Calu3 (cell line): ENCODE data around the gene KLF15. TPM values are rescaled to one million over a fixed set of nuclear protein-coding genes. Genes with fewer than 3 reads are reported as not detected.

Experiments
- BruUV-seq: library from RNA; stranded (reverse); fragments of 400-500 nt; replicated peaks from 2 replicates; lab custom pipeline; 2021; lab: Mats Ljungman, UMichigan
- CTCF ChIA-PET: fragments of 300-600 bp; sonication (Branson Sonifier 250); formaldehyde crosslinking; loops from one replicate; lab custom pipeline; 2022; ENCODE audit warnings: antibody characterized with exemption; lab: Charles Lee
- DNase-seq: peaks from one replicate; pipeline ENCODE4 v3.0.0; 2022
- H3K27ac Mint-ChIP-seq: one replicate; pipeline ENCODE4 v1.8.0; 2022; ENCODE audit warnings: mixed read lengths; ENCODE audit not compliant: unreplicated experiment
- H3K27me3 Mint-ChIP-seq: one replicate; pipeline ENCODE4 v1.8.0; 2022; ENCODE audit warnings: mixed read lengths; ENCODE audit not compliant: unreplicated experiment
- H3K36me3 Mint-ChIP-seq: one replicate; pipeline ENCODE4 v1.8.0; 2022; ENCODE audit warnings: mild to moderate bottlenecking, moderate library complexity, mixed read lengths; ENCODE audit not compliant: insufficient read depth, unreplicated experiment
- H3K4me1 Mint-ChIP-seq: one replicate; pipeline ENCODE4 v1.8.0; 2022; ENCODE audit warnings: mild to moderate bottlenecking, low read depth, mixed read lengths; ENCODE audit not compliant: unreplicated experiment
- H3K4me3 Mint-ChIP-seq: one replicate; pipeline ENCODE4 v1.8.0; 2022; ENCODE audit warnings: mild to moderate bottlenecking, low read depth, moderate library complexity, mixed read lengths; ENCODE audit not compliant: unreplicated experiment
- H3K9me3 Mint-ChIP-seq: one replicate; pipeline ENCODE4 v1.8.0; 2022; ENCODE audit warnings: low read depth, mixed read lengths; ENCODE audit not compliant: unreplicated experiment
- CTCF ChIP-seq: fragments of 200-600 bp; IDR thresholded peaks from one replicate; pipeline ENCODE4 v1.8.0; 2022; ENCODE audit warnings: antibody characterized with exemption; ENCODE audit not compliant: unreplicated experiment
- intact Hi-C: fragments of 100-400 bp; cut with micrococcal nuclease; formaldehyde crosslinking; loops from one replicate; pipeline ENCODE4 v1.10.0; 2022; ENCODE audit not compliant: unreplicated experiment
- total RNA-seq: library from RNA; stranded (reverse); gene quantifications from 2 replicates; pipeline ENCODE4 v1.2.3, GENCODE V29; 2022

Gene KLF15
- total RNA-seq, 1 experiment from 2014 or later = 8.2 TPM

GRCh38 chr3:126295407-126295939, 61.7 kb downstream of the KLF15 start:
- Mint-ChIP-seq H3K36me3 (no peaks in the 10 kb centered on the region), H3K4me3 (no peak overlapping the region), H3K27me3 (peaks cover 48% of the 10 kb centered on the region), H3K4me1 (no peaks in the 10 kb centered on the region), H3K27ac (no peak overlapping the region), H3K9me3 (no peaks in the 10 kb centered on the region)
- TF ChIP-seq CTCF = no peak
- intact Hi-C loops = no loop called here
- BruUV-seq = no TSS peak
- no peak for DNase-seq
- CTCF ChIA-PET = interaction anchor here (0.6 kb wide), 1 partner anchor 100 kb away, joined by 3 read pairs; no protein-coding TSS in a partner anchor

- no peak for DNase-seq
- Mint-ChIP-seq H3K4me3 (no peak overlapping the region), H3K27ac (no peak overlapping the region), H3K4me1 (no peaks in the 10 kb centered on the region), H3K36me3 (no peaks in the 10 kb centered on the region), H3K9me3 (no peaks in the 10 kb centered on the region), H3K27me3 (peaks cover 55% of the 10 kb centered on the region)
- TF ChIP-seq CTCF = no peak
- no TSS peak for BruUV-seq
- intact Hi-C loops = no loop called here
- CTCF ChIA-PET = interaction anchor here (0.7 kb wide), 1 partner anchor 261 kb away, joined by 3 read pairs; no protein-coding TSS in a partner anchor
Measured at GRCh38 chr3:126294211-126294808, 62.9 kb downstream of the KLF15 start.

- Mint-ChIP-seq H3K9me3 (no peaks in the 10 kb centered on the region), H3K27ac (no peak overlapping the region), H3K4me3 (no peak overlapping the region), H3K27me3 (peaks cover 63% of the 10 kb centered on the region), H3K4me1 (no peaks in the 10 kb centered on the region), H3K36me3 (no peaks in the 10 kb centered on the region)
- no TSS peak for BruUV-seq
- no peak for TF ChIP-seq CTCF
- CTCF ChIA-PET = no interaction called here
- no peak for DNase-seq
- intact Hi-C loops = no loop called here
Measured at GRCh38 chr3:126293370-126294082, 63.7 kb downstream of the KLF15 start.

Other genes starting within 250 kb of the KLF15 start
- gene ALDH1L1, start 176.8 kb downstream of the KLF15 start, total RNA-seq = 4.4 and 11.2 TPM in 2 replicates
- not detected in 2 replicates for gene CFAP100, start 37.5 kb upstream of the KLF15 start, total RNA-seq
- 62.3 and 63.8 TPM in 2 replicates for gene ZXDC, start 118.5 kb upstream of the KLF15 start, total RNA-seq
- gene UROC1, start 160.4 kb upstream of the KLF15 start, total RNA-seq = not detected in 2 replicates
- gene CHST13, start 166.7 kb upstream of the KLF15 start, total RNA-seq = 1.1 and 1.3 TPM in 2 replicates
- gene C3orf22, start 201.5 kb upstream of the KLF15 start, total RNA-seq = not detected in 2 replicates